ENCODE data around the gene TMEM248. TPM values are rescaled to one million over a fixed set of nuclear protein-coding genes. Genes with fewer than 3 reads are reported as not detected.

TMEM248 gene
- total and polyA plus RNA-seq, 2 donors from 2014 or later = 38.2 to 113 TPM

DNA sequence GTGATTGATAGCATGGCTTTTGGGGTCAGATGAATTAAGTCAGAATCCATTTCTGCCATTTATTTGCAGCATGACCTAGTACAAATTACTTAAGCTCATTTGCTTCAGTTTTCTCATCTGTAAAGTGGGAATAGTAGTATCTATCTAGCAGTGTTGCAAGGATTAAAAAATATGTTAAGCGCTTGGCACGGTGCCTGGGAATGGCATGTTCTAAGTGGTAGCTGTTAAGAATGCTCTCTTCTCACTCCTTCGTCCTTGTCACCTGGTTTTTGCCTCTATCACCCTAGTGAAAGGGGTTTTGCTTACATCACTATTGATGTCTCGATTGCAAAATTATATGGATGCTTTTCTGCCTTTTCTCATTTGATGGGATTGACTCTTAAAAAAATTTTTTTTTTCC, 7.4 kb downstream of the TMEM248 start:
- Histone ChIP-seq H3K4me1 (ENCODE audit: control insufficient read depth in 2 of 3, insufficient read depth in 2 of 3, low read depth in 1 of 3, low read length in 3 of 3) (peaks cover 0 to under 1% (median 0%) of the 10 kb centered on the region in 3 donors), H3K9ac (ENCODE audit: low read length in 3 of 3) (no peak overlapping the region), H3K4me3 (ENCODE audit: low read length in 3 of 3) (no peak overlapping the region), H3K27me3 (ENCODE audit: control insufficient read depth, insufficient read depth, low read length) (no peaks in the 10 kb centered on the region), H3K9me3 (ENCODE audit: control insufficient read depth in 2 of 3, insufficient read depth in 1 of 3, low read length in 3 of 3) (no peaks in the 10 kb centered on the region), H3K27ac (ENCODE audit: low read depth in 2 of 2, low read length in 2 of 2) (no peak overlapping the region), H3K36me3 (ENCODE audit: control insufficient read depth in 2 of 3, insufficient read depth in 3 of 3, low read length in 3 of 3) (no peaks in the 10 kb centered on the region)
- FAIRE-seq (no peak), DNase-seq (no peak)
- intact Hi-C loops (cut with DNase I) = no loop called here
- TF ChIP-seq, protein P1, sequence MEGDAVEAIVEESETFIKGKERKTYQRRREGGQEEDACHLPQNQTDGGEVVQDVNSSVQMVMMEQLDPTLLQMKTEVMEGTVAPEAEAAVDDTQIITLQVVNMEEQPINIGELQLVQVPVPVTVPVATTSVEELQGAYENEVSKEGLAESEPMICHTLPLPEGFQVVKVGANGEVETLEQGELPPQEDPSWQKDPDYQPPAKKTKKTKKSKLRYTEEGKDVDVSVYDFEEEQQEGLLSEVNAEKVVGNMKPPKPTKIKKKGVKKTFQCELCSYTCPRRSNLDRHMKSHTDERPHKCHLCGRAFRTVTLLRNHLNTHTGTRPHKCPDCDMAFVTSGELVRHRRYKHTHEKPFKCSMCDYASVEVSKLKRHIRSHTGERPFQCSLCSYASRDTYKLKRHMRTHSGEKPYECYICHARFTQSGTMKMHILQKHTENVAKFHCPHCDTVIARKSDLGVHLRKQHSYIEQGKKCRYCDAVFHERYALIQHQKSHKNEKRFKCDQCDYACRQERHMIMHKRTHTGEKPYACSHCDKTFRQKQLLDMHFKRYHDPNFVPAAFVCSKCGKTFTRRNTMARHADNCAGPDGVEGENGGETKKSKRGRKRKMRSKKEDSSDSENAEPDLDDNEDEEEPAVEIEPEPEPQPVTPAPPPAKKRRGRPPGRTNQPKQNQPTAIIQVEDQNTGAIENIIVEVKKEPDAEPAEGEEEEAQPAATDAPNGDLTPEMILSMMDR (IDR thresholded peaks at IDR 0.05; ENCODE audit: borderline replicate concordance, extremely low read depth, insufficient read depth) = no peak

DNA sequence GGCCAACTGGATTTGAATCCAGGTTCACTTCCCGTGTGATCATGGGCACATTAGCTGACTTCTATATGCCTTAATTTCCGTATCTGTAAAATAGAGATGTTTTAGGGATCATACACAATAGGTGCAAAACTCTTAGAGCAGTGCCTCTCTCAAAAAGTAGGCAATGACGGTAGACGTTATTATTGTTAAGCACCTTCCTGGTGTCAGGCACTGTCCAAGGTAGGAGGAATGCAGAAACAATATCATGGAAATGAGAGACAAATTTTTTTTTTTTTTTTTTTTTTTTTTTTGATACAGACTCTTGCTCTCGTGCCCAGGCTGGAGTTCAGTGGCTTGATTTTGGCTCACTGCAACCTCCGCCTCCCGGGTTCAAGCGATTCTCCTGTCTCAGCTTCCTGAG, 8.1 kb downstream of the TMEM248 start:
- H3K9me3 ChIP-seq (ENCODE audit: control insufficient read depth in 2 of 3, insufficient read depth in 1 of 3, low read length in 3 of 3) = no peaks in the 10 kb centered on the region
- no peak overlapping the region for H3K27ac ChIP-seq (ENCODE audit: low read depth in 2 of 2, low read length in 2 of 2)
- no peak overlapping the region for H3K4me3 ChIP-seq (ENCODE audit: low read length in 3 of 3)
- H3K27me3 ChIP-seq (ENCODE audit: control insufficient read depth, insufficient read depth, low read length) = no peaks in the 10 kb centered on the region
- no peak for DNase-seq
- no peaks in the 10 kb centered on the region for H3K4me1 ChIP-seq (ENCODE audit: control insufficient read depth in 2 of 3, insufficient read depth in 2 of 3, low read depth in 1 of 3, low read length in 3 of 3)
- no peak for FAIRE-seq
- H3K36me3 ChIP-seq (ENCODE audit: control insufficient read depth in 2 of 3, insufficient read depth in 3 of 3, low read length in 3 of 3) = no peaks in the 10 kb centered on the region
- H3K9ac ChIP-seq (ENCODE audit: low read length in 3 of 3) = no peak overlapping the region
- intact Hi-C loops (cut with DNase I) = no loop called here
- TF ChIP-seq, protein P1 (IDR thresholded peaks at IDR 0.05; ENCODE audit: borderline replicate concordance, extremely low read depth, insufficient read depth) = no peak

DNA sequence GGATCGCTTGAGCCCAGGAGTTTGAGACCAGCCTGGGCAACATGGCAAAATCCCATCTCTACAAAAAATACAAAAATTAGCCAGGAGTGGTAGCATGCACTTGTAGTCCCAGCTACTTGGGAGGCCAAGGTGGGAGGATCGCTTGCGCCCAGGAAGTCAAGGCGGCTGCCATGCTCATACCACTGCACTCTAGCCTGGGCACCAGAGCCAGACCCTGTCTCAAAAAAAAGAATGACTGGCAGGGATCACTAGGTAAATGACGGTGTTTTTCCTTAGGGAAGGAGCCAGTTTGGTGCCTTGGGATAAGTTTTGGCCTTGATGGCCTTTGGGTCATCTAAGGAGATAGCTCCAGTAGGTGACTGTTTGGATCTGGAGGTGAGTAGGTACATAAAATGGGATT, 8.9 kb downstream of the TMEM248 start:
- H3K9me3 ChIP-seq (ENCODE audit: control insufficient read depth in 2 of 3, insufficient read depth in 1 of 3, low read length in 3 of 3) = no peaks in the 10 kb centered on the region
- FAIRE-seq (no peak), DNase-seq (no peak)
- TF ChIP-seq, protein P1 (IDR thresholded peaks at IDR 0.05; ENCODE audit: borderline replicate concordance, extremely low read depth, insufficient read depth) = no peak
- intact Hi-C loops (cut with DNase I) = no loop called here
- H3K9ac ChIP-seq (ENCODE audit: low read length in 3 of 3) = no peak overlapping the region
- H3K27me3 ChIP-seq (ENCODE audit: control insufficient read depth, insufficient read depth, low read length) = no peaks in the 10 kb centered on the region
- no peaks in the 10 kb centered on the region for H3K36me3 ChIP-seq (ENCODE audit: control insufficient read depth in 2 of 3, insufficient read depth in 3 of 3, low read length in 3 of 3)
- H3K4me3 ChIP-seq (ENCODE audit: low read length in 3 of 3) = no peak overlapping the region
- no peak overlapping the region for H3K27ac ChIP-seq (ENCODE audit: low read depth in 2 of 2, low read length in 2 of 2)
- H3K4me1 ChIP-seq (ENCODE audit: control insufficient read depth in 2 of 3, insufficient read depth in 2 of 3, low read depth in 1 of 3, low read length in 3 of 3) = no peaks in the 10 kb centered on the region

DNA sequence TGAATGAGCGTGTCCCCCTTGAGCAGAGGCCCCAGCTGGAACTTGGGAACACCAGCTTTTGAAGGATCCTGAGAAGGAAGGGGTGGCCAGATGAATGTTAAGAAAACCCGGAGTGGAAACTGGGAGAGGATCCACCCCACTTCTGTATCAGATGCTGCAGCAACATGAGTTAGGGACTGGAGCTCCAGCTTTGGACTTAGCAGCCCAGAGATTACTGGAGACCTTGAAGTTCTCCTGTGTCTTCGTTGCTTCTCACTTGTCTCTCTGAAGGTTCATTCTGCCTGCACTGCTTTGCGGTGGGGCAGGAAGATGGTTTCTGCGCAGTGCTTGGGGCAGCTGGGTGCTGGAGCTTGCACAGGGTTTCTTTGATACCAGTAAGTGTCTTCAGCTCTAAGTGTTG, 9.3 kb downstream of the TMEM248 start:
- FAIRE-seq (no peak), DNase-seq (peak in 3 of 5 donors; percentile 13 to 37 (median 14))
- H3K27ac ChIP-seq (ENCODE audit: low read depth in 2 of 2, low read length in 2 of 2) = no peak overlapping the region
- no peaks in the 10 kb centered on the region for H3K9me3 ChIP-seq (ENCODE audit: control insufficient read depth in 2 of 3, insufficient read depth in 1 of 3, low read length in 3 of 3)
- intact Hi-C loops (cut with DNase I) = no loop called here
- TF ChIP-seq, protein P1 (IDR thresholded peaks at IDR 0.05; ENCODE audit: borderline replicate concordance, extremely low read depth, insufficient read depth) = no peak
- H3K4me3 ChIP-seq (ENCODE audit: low read length in 3 of 3) = no peak overlapping the region
- H3K36me3 ChIP-seq (ENCODE audit: control insufficient read depth in 2 of 3, insufficient read depth in 3 of 3, low read length in 3 of 3) = no peaks in the 10 kb centered on the region
- no peaks in the 10 kb centered on the region for H3K27me3 ChIP-seq (ENCODE audit: control insufficient read depth, insufficient read depth, low read length)
- no peak overlapping the region for H3K9ac ChIP-seq (ENCODE audit: low read length in 3 of 3)
- H3K4me1 ChIP-seq (ENCODE audit: control insufficient read depth in 2 of 3, insufficient read depth in 2 of 3, low read depth in 1 of 3, low read length in 3 of 3) = no peaks in the 10 kb centered on the region
